ENCODE measurements around the gene PKDCC. TPM values are rescaled to one million over a fixed set of nuclear protein-coding genes. Genes with fewer than 3 reads are reported as not detected.

PKDCC gene
- total and polyA plus RNA-seq, 10 of the 15 experiments (the other 5 are each of a cell fraction or from before 2014, with no cell fraction given), result 0.13 to 10.2 (median 2.3) TPM

DNA sequence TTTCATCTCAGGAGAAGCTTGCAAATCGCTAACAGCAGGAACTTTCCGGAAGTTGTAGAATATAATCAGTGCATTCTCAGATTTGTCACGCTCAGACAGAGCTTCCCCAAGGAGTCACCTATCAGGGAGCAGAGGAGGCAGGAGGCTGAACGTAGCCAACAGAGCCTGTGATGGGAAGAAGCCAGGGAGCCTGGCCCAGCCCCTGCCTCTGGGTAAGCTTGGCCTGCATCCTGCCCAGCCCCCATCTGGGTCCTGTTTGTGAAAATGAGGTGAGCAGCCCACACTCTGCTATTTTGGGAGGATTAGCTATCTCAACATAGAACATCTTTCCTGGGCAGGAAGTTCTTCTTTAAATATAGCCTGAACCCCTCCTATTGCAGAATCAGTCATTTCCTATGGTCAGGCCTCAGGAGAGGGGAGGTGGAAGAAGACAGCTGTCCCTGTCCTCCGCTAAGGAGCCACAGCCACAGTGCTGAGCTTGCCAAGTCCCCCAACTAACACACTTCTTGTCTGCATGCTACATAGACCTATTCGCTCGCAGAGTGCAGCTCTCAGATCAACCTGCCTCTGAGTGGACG lies 19.2 kb upstream of the PKDCC start (continued):
- no peak for TF ChIP-seq ZNF687 (IDR thresholded peaks at IDR 0.05)
- TF ChIP-seq, protein P1, sequence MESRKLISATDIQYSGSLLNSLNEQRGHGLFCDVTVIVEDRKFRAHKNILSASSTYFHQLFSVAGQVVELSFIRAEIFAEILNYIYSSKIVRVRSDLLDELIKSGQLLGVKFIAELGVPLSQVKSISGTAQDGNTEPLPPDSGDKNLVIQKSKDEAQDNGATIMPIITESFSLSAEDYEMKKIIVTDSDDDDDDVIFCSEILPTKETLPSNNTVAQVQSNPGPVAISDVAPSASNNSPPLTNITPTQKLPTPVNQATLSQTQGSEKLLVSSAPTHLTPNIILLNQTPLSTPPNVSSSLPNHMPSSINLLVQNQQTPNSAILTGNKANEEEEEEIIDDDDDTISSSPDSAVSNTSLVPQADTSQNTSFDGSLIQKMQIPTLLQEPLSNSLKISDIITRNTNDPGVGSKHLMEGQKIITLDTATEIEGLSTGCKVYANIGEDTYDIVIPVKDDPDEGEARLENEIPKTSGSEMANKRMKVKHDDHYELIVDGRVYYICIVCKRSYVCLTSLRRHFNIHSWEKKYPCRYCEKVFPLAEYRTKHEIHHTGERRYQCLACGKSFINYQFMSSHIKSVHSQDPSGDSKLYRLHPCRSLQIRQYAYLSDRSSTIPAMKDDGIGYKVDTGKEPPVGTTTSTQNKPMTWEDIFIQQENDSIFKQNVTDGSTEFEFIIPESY (IDR thresholded peaks at IDR 0.05), result no peak
- no peak for TF ChIP-seq BCLAF1 (IDR thresholded peaks at IDR 0.05)
- TF ChIP-seq, protein P2, sequence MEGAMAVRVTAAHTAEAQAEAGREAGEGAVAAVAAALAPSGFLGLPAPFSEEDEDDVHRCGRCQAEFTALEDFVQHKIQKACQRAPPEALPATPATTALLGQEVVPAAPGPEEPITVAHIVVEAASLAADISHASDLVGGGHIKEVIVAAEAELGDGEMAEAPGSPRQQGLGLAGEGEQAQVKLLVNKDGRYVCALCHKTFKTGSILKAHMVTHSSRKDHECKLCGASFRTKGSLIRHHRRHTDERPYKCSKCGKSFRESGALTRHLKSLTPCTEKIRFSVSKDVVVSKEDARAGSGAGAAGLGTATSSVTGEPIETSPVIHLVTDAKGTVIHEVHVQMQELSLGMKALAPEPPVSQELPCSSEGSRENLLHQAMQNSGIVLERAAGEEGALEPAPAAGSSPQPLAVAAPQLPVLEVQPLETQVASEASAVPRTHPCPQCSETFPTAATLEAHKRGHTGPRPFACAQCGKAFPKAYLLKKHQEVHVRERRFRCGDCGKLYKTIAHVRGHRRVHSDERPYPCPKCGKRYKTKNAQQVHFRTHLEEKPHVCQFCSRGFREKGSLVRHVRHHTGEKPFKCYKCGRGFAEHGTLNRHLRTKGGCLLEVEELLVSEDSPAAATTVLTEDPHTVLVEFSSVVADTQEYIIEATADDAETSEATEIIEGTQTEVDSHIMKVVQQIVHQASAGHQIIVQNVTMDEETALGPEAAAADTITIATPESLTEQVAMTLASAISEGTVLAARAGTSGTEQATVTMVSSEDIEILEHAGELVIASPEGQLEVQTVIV (IDR thresholded peaks at IDR 0.05; ENCODE audit: borderline replicate concordance, partially characterized antibody), result no peak
- TF ChIP-seq RELB (IDR thresholded peaks at IDR 0.05; ENCODE audit: low read depth), result no peak
- no peak for TF ChIP-seq FOS (IDR thresholded peaks at IDR 0.05; ENCODE audit: borderline replicate concordance, extremely low read depth, insufficient read length)
- TF ChIP-seq SREBF2 (IDR thresholded peaks at IDR 0.05; ENCODE audit: low read length), result no peak
- peak in 1 of 2 experiments; percentile 79; a peak in 1 of 4 replicates for TF ChIP-seq ETV6 (conservative IDR thresholded peaks at IDR 0.05 in 1 of 2, IDR thresholded peaks at IDR 0.05 in 1 of 2; ENCODE audit: borderline replicate concordance in 1 of 2, low read depth in 1 of 2)
- TF ChIP-seq EZH2 (IDR thresholded peaks at IDR 0.05; ENCODE audit: borderline replicate concordance, control insufficient read depth, low read depth, low read length), result no peak
- TF ChIP-seq BACH1 (IDR thresholded peaks at IDR 0.05; ENCODE audit: borderline replicate concordance), result no peak
- TF ChIP-seq ZNF384 (IDR thresholded peaks at IDR 0.05; ENCODE audit: borderline replicate concordance, low read depth, low read length), result no peak
- TF ChIP-seq MEF2A (IDR thresholded peaks at IDR 0.05; ENCODE audit: insufficient read depth, low read depth, low read length), result peak; percentile 100
- no peak for TF ChIP-seq ZZZ3 (IDR thresholded peaks at IDR 0.05; ENCODE audit: control insufficient read depth, insufficient read length, low read depth)
